GM04503 (cell line): Measurements from ENCODE around the gene ESRRB.
A peak's percentile ranks its signal among the peaks of the same experiment; 100 is the strongest.

Experiments
- DNase-seq: peaks from one replicate; pipeline ENCODE4 v3.0.0-alpha.2; 2012; ENCODE audit warnings: low read depth

The ESRRB gene

GRCh38 chr14:76375947-76376404 is at the start of gene ESRRB:
Gene ESRRB, plus strand, starts transcription at chr14:76376137. Its CDS starts 265 bp downstream, at chr14:76376402.
- no peak for DNase-seq

- no peak for DNase-seq
These were observed 48.8 kb upstream of the ESRRB start for GRCh38 chr14:76326918-76327689.

- no peak for DNase-seq
These were observed 47.3 kb upstream of the ESRRB start for GRCh38 chr14:76328457-76329137.

- DNase-seq = no peak
These were observed 46.6 kb upstream of the ESRRB start for GRCh38 chr14:76329154-76329928.

- DNase-seq = no peak
These were observed 46.0 kb upstream of the ESRRB start for GRCh38 chr14:76329951-76330350.

GRCh38 chr14:76330411-76331327 is 45.3 kb upstream of the ESRRB start:
- no peak for DNase-seq

- DNase-seq = no peak
These were observed 44.5 kb upstream of the ESRRB start for GRCh38 chr14:76331328-76332011.

GRCh38 chr14:76333664-76334063 is 42.3 kb upstream of the ESRRB start:
- DNase-seq = no peak

- no peak for DNase-seq
These were observed 41.6 kb upstream of the ESRRB start for GRCh38 chr14:76334316-76334715.

- DNase-seq = no peak
These were observed 39.1 kb upstream of the ESRRB start for GRCh38 chr14:76336876-76337275.

- DNase-seq = no peak
These were observed 38.0 kb upstream of the ESRRB start for GRCh38 chr14:76337635-76338545.

- no peak for DNase-seq
These were observed 36.0 kb upstream of the ESRRB start for GRCh38 chr14:76339728-76340615.

- DNase-seq = no peak
These were observed 32.6 kb upstream of the ESRRB start for GRCh38 chr14:76343386-76343785.

- no peak for DNase-seq
These were observed 29.4 kb upstream of the ESRRB start for GRCh38 chr14:76346391-76347160.

GRCh38 chr14:76348898-76349297 is 27.0 kb upstream of the ESRRB start:
- peak; percentile 33 for DNase-seq

GRCh38 chr14:76349993-76350392 is 25.9 kb upstream of the ESRRB start:
- DNase-seq = no peak

- DNase-seq = no peak
These were observed 25.3 kb upstream of the ESRRB start for GRCh38 chr14:76350671-76351070.

- no peak for DNase-seq
These were observed 24.0 kb upstream of the ESRRB start for GRCh38 chr14:76351941-76352340.
